BLaER1 treated with 17β-estradiol and CSF1 and Interleukin-3, amounts not matched to agents 10 nM and 100 nM (cell line): ENCODE measurements around the gene SEPHS2.

Source experiments
- H3K27ac ChIP-seq, 11 experiments: shearing (Covaris generic); formaldehyde crosslinking; 2 replicates each; pipeline ENCODE4 v1.8.1; 2022
- H3K27me3 ChIP-seq, 11 experiments: shearing (Covaris generic); formaldehyde crosslinking; 2 replicates each; pipeline ENCODE4 v1.8.1; 2022
- H3K36me3 ChIP-seq, 11 experiments: shearing (Covaris generic); formaldehyde crosslinking; 2 replicates each; pipeline ENCODE4 v1.8.1; 2022
- H3K4me1 ChIP-seq, 10 experiments: shearing (Covaris generic); formaldehyde crosslinking; 2 replicates each; pipeline ENCODE4 v1.8.1; 2022
- H3K4me2 ChIP-seq, 11 experiments: shearing (Covaris generic); formaldehyde crosslinking; 2 replicates each; pipeline ENCODE4 v1.8.1; 2022
- H3K4me3 ChIP-seq, 10 experiments: shearing (Covaris generic); formaldehyde crosslinking; 2 replicates each; pipeline ENCODE4 v1.8.1; 2022
- H3K9ac ChIP-seq, 11 experiments: shearing (Covaris generic); formaldehyde crosslinking; 2 replicates each; pipeline ENCODE4 v1.8.1; 2022
- H3K9me3 ChIP-seq, 11 experiments: shearing (Covaris generic); formaldehyde crosslinking; replicated peaks in 1 of 11; 2 replicates each; pipeline ENCODE4 v1.8.1; 2022
- H4K20me1 ChIP-seq, 11 experiments: shearing (Covaris generic); formaldehyde crosslinking; 2 replicates each; pipeline ENCODE4 v1.8.1; 2022
- Cebpa-rat ChIP-seq, 11 experiments: shearing (Covaris generic); IDR thresholded peaks; 2 replicates each; pipeline ENCODE4 v1.8.1; 2022

Gene SEPHS2

DNA sequence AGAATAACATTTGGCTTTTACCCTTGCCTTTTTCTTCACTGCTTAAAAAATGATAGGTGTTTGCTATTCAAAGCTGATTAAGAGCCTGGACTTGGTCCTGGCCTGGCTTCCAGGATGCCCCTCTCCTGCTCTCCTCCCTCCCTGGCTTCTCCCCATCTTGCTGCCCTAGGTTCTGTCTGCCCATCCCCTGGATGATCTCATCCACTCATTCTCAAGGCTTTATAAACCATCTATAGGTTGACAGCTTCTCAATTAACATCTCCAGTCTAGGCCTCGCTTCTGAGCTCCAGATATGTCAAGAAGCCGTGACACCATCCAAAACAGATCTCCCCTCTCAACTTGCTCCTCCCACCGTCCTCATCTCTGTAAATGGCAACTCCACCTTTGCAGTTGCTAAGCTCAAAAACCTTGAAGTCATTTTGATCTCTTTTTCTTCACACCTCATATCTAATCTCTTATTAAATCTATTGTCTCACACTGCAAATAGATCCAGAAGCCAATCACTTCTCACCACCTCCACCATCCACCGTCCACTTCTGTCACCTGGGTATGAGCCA, 29.5 kb downstream of the SEPHS2 start:
- Histone ChIP-seq H3K9ac (peak overlapping the region in 3 of 11 experiments; percentile 0 to 78 (median 32); a peak in 3 of 22 replicates), H3K27ac (no peak overlapping the region), H3K4me1 (peaks cover 27 to 58% (median 48%) of the 10 kb centered on the region in 10 experiments), H3K9me3 (no peaks in the 10 kb centered on the region), H3K4me3 (no peak overlapping the region), H3K4me2 (peak overlapping the region in 8 of 11 experiments; percentile 5 to 97 (median 95); a peak in 4 of 22 replicates), H4K20me1 (peaks cover 0 to 95% (median 65%) of the 10 kb centered on the region in 11 experiments; a peak in 17 of 22 replicates), H3K27me3 (no peaks in the 10 kb centered on the region), H3K36me3 (peaks cover 15 to 80% (median 60%) of the 10 kb centered on the region in 11 experiments)
- no peak for TF ChIP-seq Cebpa-rat (IDR thresholded peaks at IDR 0.05)

GRCh38 chr16:30414159-30414558, 31.5 kb downstream of the SEPHS2 start:
- peak overlapping the region in 4 of 11 experiments; percentile 4 to 43 (median 8); a peak in 5 of 22 replicates for H3K9ac ChIP-seq
- H3K27me3 ChIP-seq: no peaks in the 10 kb centered on the region
- no peaks in the 10 kb centered on the region for H3K9me3 ChIP-seq
- peaks cover 10 to 74% (median 50%) of the 10 kb centered on the region in 11 experiments for H3K36me3 ChIP-seq
- no peak for TF ChIP-seq Cebpa-rat (IDR thresholded peaks at IDR 0.05)
- H3K4me2 ChIP-seq: no peak overlapping the region
- H3K4me1 ChIP-seq: peaks cover 43 to 75% (median 65%) of the 10 kb centered on the region in 10 experiments
- no peak overlapping the region for H3K4me3 ChIP-seq
- H4K20me1 ChIP-seq: peaks cover 0 to 94% (median 48%) of the 10 kb centered on the region in 11 experiments; a peak in 17 of 22 replicates
- H3K27ac ChIP-seq: no peak overlapping the region

- no peak overlapping the region for H3K4me3 ChIP-seq
- no peak for TF ChIP-seq Cebpa-rat (IDR thresholded peaks at IDR 0.05)
- H3K4me1 ChIP-seq: peaks cover 46 to 76% (median 68%) of the 10 kb centered on the region in 10 experiments
- peak overlapping the region in 4 of 11 experiments; percentile 7 to 43 (median 22); a peak in 7 of 22 replicates for H3K9ac ChIP-seq
- peaks cover 10 to 67% (median 49%) of the 10 kb centered on the region in 11 experiments for H3K36me3 ChIP-seq
- H3K27ac ChIP-seq: 0 out of 22 replicates have a peak overlapping the region, but pooled peaks of 2 of the 11 experiments have one; percentile 2 to 12
- H3K9me3 ChIP-seq: no peaks in the 10 kb centered on the region
- H4K20me1 ChIP-seq: peaks cover 0 to 94% (median 39%) of the 10 kb centered on the region in 11 experiments; a peak in 17 of 22 replicates
- H3K4me2 ChIP-seq: peak overlapping the region in 6 of 11 experiments; percentile 62 to 98 (median 89); a peak in 9 of 22 replicates
- H3K27me3 ChIP-seq: no peaks in the 10 kb centered on the region
These were observed 32.4 kb downstream of the SEPHS2 start for GRCh38 chr16:30413112-30413806.

- H3K4me3 ChIP-seq: peak overlapping the region in 8 of 10 experiments; percentile 68 to 82 (median 72); a peak in 17 of 20 replicates
- H3K4me2 ChIP-seq: peak overlapping the region; percentile 84 to 98 (median 90)
- H3K27me3 ChIP-seq: no peaks in the 10 kb centered on the region
- peak overlapping the region in 9 of 11 experiments; percentile 22 to 95 (median 90); a peak in 17 of 22 replicates for H3K27ac ChIP-seq
- no peak for TF ChIP-seq Cebpa-rat (IDR thresholded peaks at IDR 0.05)
- H3K4me1 ChIP-seq: peaks cover 45 to 83% (median 75%) of the 10 kb centered on the region in 10 experiments
- H3K9ac ChIP-seq: peak overlapping the region; percentile 25 to 94 (median 86); a peak in 19 of 22 replicates
- peaks cover 0 to 62% (median 15%) of the 10 kb centered on the region in 11 experiments; a peak in 13 of 22 replicates for H4K20me1 ChIP-seq
- no peaks in the 10 kb centered on the region for H3K9me3 ChIP-seq
- H3K36me3 ChIP-seq: peaks cover 10 to 48% (median 44%) of the 10 kb centered on the region in 11 experiments
These were observed 36.3 kb downstream of the SEPHS2 start for GRCh38 chr16:30409125-30410060.

GRCh38 chr16:30407804-30408534, 37.7 kb downstream of the SEPHS2 start:
- Histone ChIP-seq H3K4me2 (peak overlapping the region; percentile 84 to 98 (median 90)), H3K4me3 (peak overlapping the region; percentile 61 to 82 (median 70)), H3K27ac (peak overlapping the region; percentile 30 to 95 (median 88); a peak in 21 of 22 replicates), H3K9ac (peak overlapping the region; percentile 75 to 94 (median 88)), H3K9me3 (no peaks in the 10 kb centered on the region), H3K27me3 (no peaks in the 10 kb centered on the region), H4K20me1 (peaks cover 0 to 48% (median 15%) of the 10 kb centered on the region in 11 experiments; a peak in 13 of 22 replicates), H3K36me3 (peaks cover 5 to 33% (median 30%) of the 10 kb centered on the region in 11 experiments; a peak in 18 of 22 replicates), H3K4me1 (peaks cover 53 to 80% (median 71%) of the 10 kb centered on the region in 10 experiments)
- TF ChIP-seq Cebpa-rat (IDR thresholded peaks at IDR 0.05): no peak

- peak within 1 kb of the TSS; percentile 84 to 98 (median 90) for H3K4me2 ChIP-seq
- peak within 1 kb of the TSS; percentile 30 to 95 (median 88); a peak in 21 of 22 replicates for H3K27ac ChIP-seq
- H4K20me1 ChIP-seq: peaks cover 0 to 41% (median 11%) of the 10 kb centered on the region in 11 experiments; a peak in 13 of 22 replicates
- H3K4me3 ChIP-seq: peak within 1 kb of the TSS; percentile 61 to 82 (median 70)
- no peaks in the 10 kb centered on the region for H3K9me3 ChIP-seq
- peak within 1 kb of the TSS; percentile 75 to 94 (median 88) for H3K9ac ChIP-seq
- H3K27me3 ChIP-seq: no peaks in the 10 kb centered on the region
- H3K4me1 ChIP-seq: peaks cover 51 to 78% (median 66%) of the 10 kb centered on the region in 10 experiments
- peaks cover 5 to 26% (median 23%) of the 10 kb centered on the region in 11 experiments; a peak in 18 of 22 replicates for H3K36me3 ChIP-seq
- TF ChIP-seq Cebpa-rat (IDR thresholded peaks at IDR 0.05): no peak
These were observed 38.4 kb downstream of the SEPHS2 start, which contains the start of gene ZNF771 for GRCh38 chr16:30407102-30407803. Gene ZNF771, plus strand, starts transcription at chr16:30407606. Its CDS starts 448 bp downstream, at chr16:30408054.

DNA sequence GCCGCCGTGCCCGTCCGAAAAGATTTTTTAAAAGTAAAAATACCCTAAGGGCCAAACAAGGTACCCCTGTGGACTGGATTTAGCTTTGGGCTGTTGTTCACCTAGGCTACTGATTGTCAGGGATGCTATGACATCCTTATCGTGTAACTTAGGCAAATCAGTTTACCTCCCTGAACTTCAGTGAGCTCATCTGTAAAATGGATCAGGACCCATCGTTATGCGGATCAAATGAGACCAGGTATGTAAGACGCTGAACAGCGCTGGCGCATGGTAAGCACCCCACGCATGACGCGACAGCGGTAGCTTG, 38.9 kb downstream of the SEPHS2 start:
- Histone ChIP-seq H4K20me1 (peaks cover 0 to 36% (median 6%) of the 10 kb centered on the region in 11 experiments; a peak in 11 of 22 replicates), H3K27ac (peak overlapping the region in 10 of 11 experiments; percentile 74 to 95 (median 89); a peak in 19 of 22 replicates), H3K4me1 (peaks cover 46 to 78% (median 65%) of the 10 kb centered on the region in 10 experiments)

More for the DNA sequence above, 38.9 kb downstream of the SEPHS2 start:
- H3K36me3 ChIP-seq: peaks cover 1 to 21% (median 18%) of the 10 kb centered on the region in 11 experiments; a peak in 17 of 22 replicates
- TF ChIP-seq Cebpa-rat (IDR thresholded peaks at IDR 0.05): no peak
- H3K4me2 ChIP-seq: peak overlapping the region; percentile 80 to 98 (median 89)
- no peaks in the 10 kb centered on the region for H3K27me3 ChIP-seq
- peak overlapping the region; percentile 75 to 94 (median 88); a peak in 21 of 22 replicates for H3K9ac ChIP-seq
- H3K9me3 ChIP-seq: no peaks in the 10 kb centered on the region
- H3K4me3 ChIP-seq: peak overlapping the region; percentile 61 to 82 (median 70)
